HepG2 (cell line): ENCODE results near the gene TRIO. TPM values are rescaled to one million over a fixed set of nuclear protein-coding genes. Genes with fewer than 3 reads are reported as not detected.

Experiments used
- ATF2 ChIP-seq: sonication (generic); formaldehyde crosslinking; IDR thresholded peaks from 2 replicates; pipeline ENCODE4 v1.4.0; 2020; ENCODE audit warnings: missing genetic modification reagents
- JUN ChIP-seq: sonication (generic); formaldehyde crosslinking; IDR thresholded peaks from 2 replicates; pipeline ENCODE4 v1.4.0; 2020; ENCODE audit warnings: mild to moderate bottlenecking, missing genetic modification reagents
- KLF6 ChIP-seq: IDR thresholded peaks from 2 replicates; pipeline ENCODE4 v1.8.0; 2016; ENCODE audit warnings: missing biosample characterization, missing genetic modification reagents
- MTF2 ChIP-seq: sonication (generic); formaldehyde crosslinking; IDR thresholded peaks from 2 replicates; pipeline ENCODE4 v1.5.0; 2020; ENCODE audit warnings: missing genetic modification reagents, borderline replicate concordance
- PLRG1 ChIP-seq: fragments of 450-650 bp; conservative IDR thresholded peaks from 2 replicates; pipeline ENCODE4 v1.6.1; 2016
- RBFOX2 ChIP-seq: fragments of 200-400 bp; formaldehyde crosslinking; IDR thresholded peaks from 2 replicates; pipeline ENCODE4 v1.6.1; 2017; ENCODE audit warnings: low read depth, mild to moderate bottlenecking, low read length
- TEAD2 ChIP-seq: sonication (generic); formaldehyde crosslinking; IDR thresholded peaks from 2 replicates; pipeline ENCODE4 v1.9.0; 2021; ENCODE audit warnings: missing genetic modification reagents
- ZGPAT ChIP-seq: IDR thresholded peaks from 2 replicates; pipeline ENCODE4 v1.6.1; 2016; ENCODE audit warnings: mild to moderate bottlenecking
- ZNF205 ChIP-seq: IDR thresholded peaks from 2 replicates; pipeline ENCODE4 v1.6.1; 2018; ENCODE audit warnings: missing biosample characterization, missing genetic modification reagents
- ZNF30 ChIP-seq: sonication (generic); formaldehyde crosslinking; IDR thresholded peaks from 2 replicates; pipeline ENCODE4 v1.5.0; 2020; ENCODE audit warnings: mild to moderate bottlenecking, missing genetic modification reagents
- ZNF326 ChIP-seq: sonication (generic); formaldehyde crosslinking; IDR thresholded peaks from 2 replicates; pipeline ENCODE4 v1.4.0; 2020; ENCODE audit warnings: missing genetic modification reagents, borderline replicate concordance
- ZNF678 ChIP-seq: sonication (generic); formaldehyde crosslinking; IDR thresholded peaks from 2 replicates; pipeline ENCODE4 v1.4.0; 2020; ENCODE audit warnings: mild to moderate bottlenecking, missing genetic modification reagents
- polyA plus RNA-seq, 8 experiments: library from polyadenylated mRNA; depleted of rRNA in 3 of 8; stranded (reverse) in 7 of 8; unstranded in 1 of 8; fragments of >200 nt; fragmentation: Illumina TruSeq in 4 of 8; extraction: Trizol in 4 of 8; gene quantifications; 2 replicates each; pipeline versions ENCODE4 v1.2.1 to v1.2.3, GENCODE V29; 2011 to 2016; ENCODE audit warnings: low read depth in 4 of 8, missing spikeins in 1 of 8, mixed read lengths in 1 of 8; ENCODE audit not compliant: insufficient read depth in 1 of 8
- total RNA-seq, 5 experiments: library from RNA; depleted of rRNA; stranded (reverse); fragments of >200 nt; fragmentation: Illumina TruSeq; extraction: Trizol; gene quantifications; 2 replicates each; pipeline ENCODE4 v1.2.3, GENCODE V29; 2016; ENCODE audit warnings: low read depth in 1 of 5
- TF ChIP-seq, protein P1 (sequence below): sonication (generic); formaldehyde crosslinking; IDR thresholded peaks from 2 replicates; pipeline ENCODE4 v1.5.1; 2020; ENCODE audit warnings: mild to moderate bottlenecking, missing genetic modification reagents, moderate library complexity

TRIO gene
- total and polyA plus RNA-seq, 2 of the 13 experiments (the other 11 are each of a cell fraction or from before 2014, with no cell fraction given) = 45.2 to 45.9 TPM

DNA sequence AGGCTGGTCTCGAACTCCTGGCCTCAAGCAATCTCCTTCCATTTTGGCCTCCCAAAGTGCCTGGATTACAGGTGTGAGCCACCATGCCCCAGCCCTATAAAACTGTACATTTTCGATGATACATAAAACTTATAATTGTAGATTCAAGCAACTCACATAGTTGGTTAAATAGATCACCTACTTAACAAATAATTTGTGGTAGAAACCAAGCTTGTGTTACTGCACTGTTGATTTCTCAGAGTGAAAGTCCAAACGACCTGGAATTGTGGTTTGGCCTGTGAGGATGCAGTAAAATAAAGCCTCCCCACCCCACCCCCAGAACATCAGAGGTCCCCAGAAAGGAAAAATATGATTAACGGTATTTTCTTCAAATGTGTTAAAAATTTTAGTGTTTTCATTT lies 92.7 kb downstream of the TRIO start (continued):
- TF ChIP-seq PLRG1 (no peak), TEAD2 (CRISPR knock-in tag) (no peak), ZNF326 (no peak), RBFOX2 (no peak), KLF6 (CRISPR knock-in tag) (no peak), ZNF205 (CRISPR knock-in tag) (no peak), MTF2 (CRISPR knock-in tag) (no peak), JUN (no peak), ZNF678 (CRISPR knock-in tag) (no peak), ATF2 (no peak), ZNF30 (no peak), ZGPAT (CRISPR knock-in tag) (no peak)
- TF ChIP-seq, protein P1, sequence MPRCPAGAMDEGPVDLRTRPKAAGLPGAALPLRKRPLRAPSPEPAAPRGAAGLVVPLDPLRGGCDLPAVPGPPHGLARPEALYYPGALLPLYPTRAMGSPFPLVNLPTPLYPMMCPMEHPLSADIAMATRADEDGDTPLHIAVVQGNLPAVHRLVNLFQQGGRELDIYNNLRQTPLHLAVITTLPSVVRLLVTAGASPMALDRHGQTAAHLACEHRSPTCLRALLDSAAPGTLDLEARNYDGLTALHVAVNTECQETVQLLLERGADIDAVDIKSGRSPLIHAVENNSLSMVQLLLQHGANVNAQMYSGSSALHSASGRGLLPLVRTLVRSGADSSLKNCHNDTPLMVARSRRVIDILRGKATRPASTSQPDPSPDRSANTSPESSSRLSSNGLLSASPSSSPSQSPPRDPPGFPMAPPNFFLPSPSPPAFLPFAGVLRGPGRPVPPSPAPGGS = no peak
